ENCODE results near the gene S1PR2. TPM values are rescaled to one million over a fixed set of nuclear protein-coding genes. Genes with fewer than 3 reads are reported as not detected.

The S1PR2 gene
- total RNA-seq, 4 donors from 2014 or later: 3.6 to 9.8 (median 5.3) TPM

DNA sequence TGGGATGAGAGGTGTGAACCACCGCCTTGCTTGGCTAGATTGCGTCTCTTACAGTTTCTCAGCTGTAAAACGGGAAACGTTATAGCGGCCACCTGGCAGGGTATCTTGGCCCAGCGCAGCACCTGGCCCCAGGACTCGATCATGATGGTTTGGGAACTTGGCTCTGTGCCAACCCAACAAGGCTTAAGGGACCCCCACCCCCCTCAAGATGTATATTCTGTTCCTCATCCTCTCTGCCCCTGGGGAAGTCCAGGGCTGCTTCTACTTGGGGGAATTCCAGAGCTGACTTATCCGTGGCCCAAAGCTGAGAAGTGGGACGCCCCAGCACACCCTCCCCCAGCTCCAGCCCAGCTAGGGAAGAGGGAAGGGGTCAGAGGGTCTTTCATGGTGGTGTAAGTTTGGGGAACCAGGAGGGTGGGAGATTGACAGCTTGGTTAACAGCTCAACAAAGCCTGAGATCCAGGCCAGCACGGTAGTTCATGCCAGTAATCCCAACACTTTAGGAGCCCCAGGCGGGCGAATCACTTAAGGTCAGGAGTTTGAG, 40.5 kb upstream of the S1PR2 start:
- Histone ChIP-seq H3K4me3 (replicated peaks in 1 of 3) (peak overlapping the region in 1 of 3 donors; percentile 32), H3K9me3 (no peaks in the 10 kb centered on the region), H3K27ac (peak overlapping the region; percentile 3 to 88 (median 79)), H3K27me3 (no peaks in the 10 kb centered on the region), H3K4me1 (peaks cover 14 to 32% of the 10 kb centered on the region in 2 donors), H3K36me3 (no peaks in the 10 kb centered on the region)
- intact Hi-C loops (cut with DNase I): no loop called here
- no peak for TF ChIP-seq POLR2A (IDR thresholded peaks at IDR 0.05)
- TF ChIP-seq, protein P1, sequence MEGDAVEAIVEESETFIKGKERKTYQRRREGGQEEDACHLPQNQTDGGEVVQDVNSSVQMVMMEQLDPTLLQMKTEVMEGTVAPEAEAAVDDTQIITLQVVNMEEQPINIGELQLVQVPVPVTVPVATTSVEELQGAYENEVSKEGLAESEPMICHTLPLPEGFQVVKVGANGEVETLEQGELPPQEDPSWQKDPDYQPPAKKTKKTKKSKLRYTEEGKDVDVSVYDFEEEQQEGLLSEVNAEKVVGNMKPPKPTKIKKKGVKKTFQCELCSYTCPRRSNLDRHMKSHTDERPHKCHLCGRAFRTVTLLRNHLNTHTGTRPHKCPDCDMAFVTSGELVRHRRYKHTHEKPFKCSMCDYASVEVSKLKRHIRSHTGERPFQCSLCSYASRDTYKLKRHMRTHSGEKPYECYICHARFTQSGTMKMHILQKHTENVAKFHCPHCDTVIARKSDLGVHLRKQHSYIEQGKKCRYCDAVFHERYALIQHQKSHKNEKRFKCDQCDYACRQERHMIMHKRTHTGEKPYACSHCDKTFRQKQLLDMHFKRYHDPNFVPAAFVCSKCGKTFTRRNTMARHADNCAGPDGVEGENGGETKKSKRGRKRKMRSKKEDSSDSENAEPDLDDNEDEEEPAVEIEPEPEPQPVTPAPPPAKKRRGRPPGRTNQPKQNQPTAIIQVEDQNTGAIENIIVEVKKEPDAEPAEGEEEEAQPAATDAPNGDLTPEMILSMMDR (IDR thresholded peaks at IDR 0.05): no peak
- 34 to 52% methylated on average over 10 to 12 of the region's 12 CpGs for WGBS, 2 donors
- DNase-seq: no peak

DNA sequence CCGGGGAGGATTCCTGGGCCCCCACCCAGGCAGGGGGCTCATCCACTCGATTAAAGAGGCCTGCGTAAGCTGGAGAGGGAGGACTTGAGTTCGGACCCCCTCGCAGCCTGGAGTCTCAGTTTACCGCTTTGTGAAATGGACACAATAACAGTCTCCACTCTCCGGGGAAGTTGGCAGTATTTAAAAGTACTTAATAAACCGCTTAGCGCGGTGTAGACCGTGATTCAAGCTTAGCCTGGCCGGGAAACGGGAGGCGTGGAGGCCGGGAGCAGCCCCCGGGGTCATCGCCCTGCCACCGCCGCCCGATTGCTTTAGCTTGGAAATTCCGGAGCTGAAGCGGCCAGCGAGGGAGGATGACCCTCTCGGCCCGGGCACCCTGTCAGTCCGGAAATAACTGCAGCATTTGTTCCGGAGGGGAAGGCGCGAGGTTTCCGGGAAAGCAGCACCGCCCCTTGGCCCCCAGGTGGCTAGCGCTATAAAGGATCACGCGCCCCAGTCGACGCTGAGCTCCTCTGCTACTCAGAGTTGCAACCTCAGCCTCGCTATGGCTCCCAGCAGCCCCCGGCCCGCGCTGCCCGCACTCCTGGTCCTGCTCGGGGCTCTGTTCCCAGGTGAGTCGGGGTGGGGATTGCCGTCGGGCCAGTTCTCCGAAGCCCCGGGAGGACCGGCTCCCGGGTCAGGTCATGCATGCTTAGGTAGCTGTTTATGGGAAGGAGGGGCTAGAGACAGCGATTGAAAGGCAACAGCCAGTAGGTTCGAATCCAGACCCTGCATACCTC, 39.7 kb upstream of the S1PR2 start, which contains the start of gene ICAM1:
Gene ICAM1, plus strand, starts transcription at position 505 of the 779 bp plus-strand sequence. Its CDS starts 40 bp downstream, at position 545.
- intact Hi-C loops (cut with DNase I): no loop called here
- Histone ChIP-seq H3K27me3 (no peaks in the 10 kb centered on the region), H3K36me3 (no peaks in the 10 kb centered on the region), H3K9me3 (no peaks in the 10 kb centered on the region), H3K27ac (peak within 1 kb of the TSS; percentile 65 to 88 (median 79)), H3K4me3 (replicated peaks in 1 of 3) (peak within 1 kb of the TSS in 2 of 3 donors; percentile 9 to 32), H3K4me1 (peaks cover 14 to 32% of the 10 kb centered on the region in 2 donors)
- WGBS, 2 donors: 4 to 5% methylated on average over 33 to 38 of the region's 51 CpGs
- DNase-seq: peak; percentile 65 to 70
- TF ChIP-seq, protein P1 (IDR thresholded peaks at IDR 0.05): peak in 1 of 6 experiments; percentile 1
- TF ChIP-seq POLR2A (IDR thresholded peaks at IDR 0.05): peak; percentile 46 to 50

DNA sequence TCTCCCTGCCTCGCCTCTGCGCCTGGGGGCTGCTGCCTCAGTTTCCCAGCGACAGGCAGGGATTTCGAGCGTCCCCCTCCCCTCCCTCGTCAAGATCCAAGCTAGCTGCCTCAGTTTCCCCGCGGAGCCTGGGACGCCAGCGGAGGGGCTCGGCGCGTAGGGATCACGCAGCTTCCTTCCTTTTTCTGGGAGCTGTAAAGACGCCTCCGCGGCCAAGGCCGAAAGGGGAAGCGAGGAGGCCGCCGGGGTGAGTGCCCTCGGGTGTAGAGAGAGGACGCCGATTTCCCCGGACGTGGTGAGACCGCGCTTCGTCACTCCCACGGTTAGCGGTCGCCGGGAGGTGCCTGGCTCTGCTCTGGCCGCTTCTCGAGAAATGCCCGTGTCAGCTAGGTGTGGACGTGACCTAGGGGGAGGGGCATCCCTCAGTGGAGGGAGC, 39.1 kb upstream of the S1PR2 start:
- peak overlapping the region; percentile 65 to 88 (median 79) for H3K27ac ChIP-seq
- 7 to 11% methylated on average over 13 to 21 of the region's 37 CpGs for WGBS, 2 donors
- H3K36me3 ChIP-seq: no peaks in the 10 kb centered on the region
- peak in 1 of 2 donors; percentile 1 for TF ChIP-seq POLR2A (IDR thresholded peaks at IDR 0.05)
- TF ChIP-seq, protein P1 (IDR thresholded peaks at IDR 0.05): no peak
- H3K4me1 ChIP-seq: peaks cover 14 to 31% of the 10 kb centered on the region in 2 donors
- peak overlapping the region in 1 of 3 donors; percentile 32 for H3K4me3 ChIP-seq (replicated peaks in 1 of 3)
- H3K27me3 ChIP-seq: no peaks in the 10 kb centered on the region
- H3K9me3 ChIP-seq: no peaks in the 10 kb centered on the region
- peak; percentile 43 to 51 for DNase-seq
- intact Hi-C loops (cut with DNase I): no loop called here

DNA sequence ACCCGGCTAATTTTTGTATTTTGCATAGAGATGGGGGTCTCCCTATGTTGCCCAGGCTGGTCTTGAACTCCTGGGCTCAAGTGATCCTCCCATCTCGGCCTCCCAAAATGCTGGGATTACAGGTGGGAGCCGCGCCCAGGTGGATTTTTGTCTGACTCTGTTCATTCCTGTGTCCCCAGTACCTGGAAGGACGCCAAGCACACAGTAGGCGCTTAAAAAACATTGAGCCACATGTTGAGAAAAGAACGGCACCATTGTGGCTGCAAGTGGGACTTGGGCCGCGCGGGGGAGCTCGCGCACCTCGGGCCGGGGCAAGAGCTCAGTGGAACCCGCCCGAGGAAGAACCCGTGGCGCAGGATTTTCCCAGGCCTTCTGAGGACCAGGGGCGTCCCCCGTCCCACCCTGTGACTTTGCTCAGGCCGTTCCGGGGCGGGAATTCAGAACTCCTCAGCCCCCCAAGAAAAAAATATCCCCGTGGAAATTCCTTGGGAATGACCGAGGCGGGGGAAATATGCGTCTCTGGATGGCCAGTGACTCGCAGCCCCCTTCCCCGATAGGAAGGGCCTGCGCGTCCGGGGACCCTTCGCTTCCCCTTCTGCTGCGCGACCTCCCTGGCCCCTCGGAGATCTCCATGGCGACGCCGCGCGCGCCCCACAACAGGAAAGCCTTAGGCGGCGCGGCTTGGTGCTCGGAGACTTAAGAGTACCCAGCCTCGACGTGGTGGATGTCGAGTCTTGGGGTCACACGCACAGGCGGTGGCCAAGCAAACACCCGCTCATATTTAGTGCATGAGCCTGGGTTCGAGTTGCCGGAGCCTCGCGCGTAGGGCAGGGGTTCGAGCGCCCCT, 38.4 kb upstream of the S1PR2 start:
- TF ChIP-seq POLR2A (IDR thresholded peaks at IDR 0.05): no peak
- TF ChIP-seq, protein P1 (IDR thresholded peaks at IDR 0.05): peak; percentile 70 to 96 (median 90)

More for the DNA sequence above, 38.4 kb upstream of the S1PR2 start:
- Histone ChIP-seq H3K4me1 (peaks cover 10 to 24% of the 10 kb centered on the region in 2 donors), H3K27me3 (no peaks in the 10 kb centered on the region), H3K36me3 (no peaks in the 10 kb centered on the region), H3K9me3 (no peaks in the 10 kb centered on the region), H3K27ac (peak overlapping the region; percentile 65 to 88 (median 79)), H3K4me3 (replicated peaks in 1 of 3) (peak overlapping the region in 1 of 3 donors; percentile 32)
- peak; percentile 77 to 81 for DNase-seq
- intact Hi-C loops (cut with DNase I): loop anchor here (2.0 kb wide), 1 partner anchor 119 kb away; no protein-coding TSS in a partner anchor
- 5 to 7% methylated on average over 32 to 34 of the region's 59 CpGs for WGBS, 2 donors
